AG08395 (cell line): ENCODE data around the gene MIEF2.
A peak's percentile ranks its signal among the peaks of the same experiment; 100 is the strongest.
"Not testable (repeated sequence)": the region's sequence is repeated elsewhere in the genome, so short reads cannot be mapped to it uniquely, and the experiment has no call there.

Source experiments
- DNase-seq: peaks from one replicate; pipeline ENCODE4 v3.0.0; 2012; ENCODE audit warnings: mixed read lengths, low spot score

Gene MIEF2

GRCh38 chr17:18291718-18292540 is 31.5 kb downstream of the MIEF2 start:
- DNase-seq, result no peak

GRCh38 chr17:18298061-18298460 is 37.6 kb downstream of the MIEF2 start:
- DNase-seq, result not testable (repeated sequence)

DNA sequence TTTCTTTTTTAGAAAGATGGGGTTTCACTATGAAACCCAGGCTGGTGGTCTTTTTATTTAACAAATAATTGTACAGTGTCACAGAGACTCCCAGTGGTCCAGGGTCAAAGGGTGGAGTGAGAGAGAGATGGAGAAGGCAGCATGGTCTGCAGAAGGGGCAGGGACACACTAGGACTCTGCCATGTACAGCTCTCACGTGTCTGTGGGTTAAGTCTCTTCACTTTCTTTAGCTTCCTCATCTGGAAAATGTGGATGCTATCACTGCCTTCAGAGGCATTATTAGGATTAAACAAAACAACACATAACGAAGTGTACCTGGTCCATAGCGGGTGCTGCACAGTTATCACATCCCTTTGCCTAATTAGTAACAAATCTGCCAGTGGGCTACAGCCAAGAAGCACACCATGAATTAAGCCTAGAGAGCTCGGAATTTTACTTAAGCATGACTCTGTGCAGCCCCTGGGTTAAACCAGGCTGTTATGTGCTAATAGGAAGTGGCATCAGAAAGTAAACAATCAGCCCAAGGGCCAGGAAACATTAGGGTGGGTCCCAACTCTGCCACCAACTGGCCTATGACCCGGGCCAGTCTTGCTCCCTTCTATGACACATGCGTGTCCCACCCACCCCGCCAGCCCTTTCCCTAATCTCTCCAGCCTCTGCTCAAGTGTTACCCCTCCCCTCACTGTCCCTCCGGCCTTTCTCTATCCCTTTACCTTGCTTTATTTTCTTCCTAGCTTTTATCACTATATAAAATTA is 40.4 kb downstream of the MIEF2 start:
- DNase-seq, result no peak

GRCh38 chr17:18303206-18303605 is 42.7 kb downstream of the MIEF2 start:
- not testable (repeated sequence) for DNase-seq

DNA sequence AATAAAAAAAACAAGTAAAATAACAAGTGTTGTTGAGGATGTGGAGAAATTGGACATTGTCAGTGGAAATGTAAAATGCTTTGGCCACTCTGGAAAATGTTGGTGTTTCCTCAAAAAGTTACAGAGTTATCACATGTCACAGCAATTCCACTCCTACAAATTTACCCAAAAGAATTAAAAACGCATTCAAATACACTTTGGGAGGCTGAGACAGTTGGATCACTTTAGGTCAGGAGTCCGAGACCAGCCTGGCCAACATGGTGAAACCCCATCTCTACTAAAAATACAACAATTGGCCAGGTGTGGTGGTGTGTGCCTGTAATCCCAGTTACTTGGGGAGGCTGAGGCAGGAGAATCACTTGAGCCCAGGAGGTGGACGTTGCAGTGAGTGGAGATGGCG is 48.7 kb downstream of the MIEF2 start:
- DNase-seq, result no peak

GRCh38 chr17:18314059-18314730 is 53.7 kb downstream of the MIEF2 start:
- no peak for DNase-seq

GRCh38 chr17:18314731-18315561 is 54.5 kb downstream of the MIEF2 start, which contains the start of the genes SMCR8 and TOP3A:
Gene SMCR8 (plus strand): TSS chr17:18315293. CDS start chr17:18315790, 497 bp downstream.
Gene TOP3A (minus strand): TSS chr17:18314994. CDS start chr17:18314778, 216 bp downstream.
- DNase-seq, result peak; percentile 97

- no peak for DNase-seq
Observed at GRCh38 chr17:18315562-18315922, 55.1 kb downstream of the MIEF2 start.

- no peak for DNase-seq
Observed at GRCh38 chr17:18315961-18316360, 55.5 kb downstream of the MIEF2 start.
